Prostate gland (tissue), 2 donors: ENCODE results near the gene SCN3B.

Source experiments
- POLR2A ChIP-seq: fragments of 450-650 bp; IDR thresholded peaks from one replicate; pipeline ENCODE4 v1.6.1; 2016; ENCODE audit warnings: antibody characterized with exemption, mild to moderate bottlenecking
- TF ChIP-seq, protein P1 (sequence below), 4 experiments: fragments of 200-600 bp in 2 of 4; fragments of 450-650 bp in 2 of 4; sonication (generic) in 2 of 4; IDR thresholded peaks; 1 replicate in 3 of 4; 2 replicates in 1 of 4; pipeline ENCODE4 v1.5.1; 2016 to 2019; ENCODE audit warnings: antibody characterized with exemption in 4 of 4, mild to moderate bottlenecking in 2 of 4, moderate library complexity in 2 of 4

GRCh38 chr11:123601136-123601535 is 53.3 kb downstream of the SCN3B start:
- TF ChIP-seq, protein P1, sequence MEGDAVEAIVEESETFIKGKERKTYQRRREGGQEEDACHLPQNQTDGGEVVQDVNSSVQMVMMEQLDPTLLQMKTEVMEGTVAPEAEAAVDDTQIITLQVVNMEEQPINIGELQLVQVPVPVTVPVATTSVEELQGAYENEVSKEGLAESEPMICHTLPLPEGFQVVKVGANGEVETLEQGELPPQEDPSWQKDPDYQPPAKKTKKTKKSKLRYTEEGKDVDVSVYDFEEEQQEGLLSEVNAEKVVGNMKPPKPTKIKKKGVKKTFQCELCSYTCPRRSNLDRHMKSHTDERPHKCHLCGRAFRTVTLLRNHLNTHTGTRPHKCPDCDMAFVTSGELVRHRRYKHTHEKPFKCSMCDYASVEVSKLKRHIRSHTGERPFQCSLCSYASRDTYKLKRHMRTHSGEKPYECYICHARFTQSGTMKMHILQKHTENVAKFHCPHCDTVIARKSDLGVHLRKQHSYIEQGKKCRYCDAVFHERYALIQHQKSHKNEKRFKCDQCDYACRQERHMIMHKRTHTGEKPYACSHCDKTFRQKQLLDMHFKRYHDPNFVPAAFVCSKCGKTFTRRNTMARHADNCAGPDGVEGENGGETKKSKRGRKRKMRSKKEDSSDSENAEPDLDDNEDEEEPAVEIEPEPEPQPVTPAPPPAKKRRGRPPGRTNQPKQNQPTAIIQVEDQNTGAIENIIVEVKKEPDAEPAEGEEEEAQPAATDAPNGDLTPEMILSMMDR (IDR thresholded peaks at IDR 0.05): no peak
- no peak for TF ChIP-seq POLR2A
